Right renal pelvis (tissue), 4 donors: ENCODE data around the gene ZNF287. TPM values are rescaled to one million over a fixed set of nuclear protein-coding genes. Genes with fewer than 3 reads are reported as not detected.

Experiments used
- DNase-seq, 4 donors: peaks; one replicate each; pipeline ENCODE4 v3.0.0-alpha.2; 2013; ENCODE audit warnings: low read depth in 4 of 4, low spot score in 3 of 4, missing footprints in 1 of 4
- polyA plus RNA-seq, 4 donors: library from polyadenylated mRNA; unstranded; fragments of 120-200 nt; gene quantifications; one replicate each; pipeline ENCODE4 v1.2.1, GENCODE V29; 2013; ENCODE audit not compliant: insufficient read length in 4 of 4

The ZNF287 gene
- polyA plus RNA-seq, 4 donors = 10.2 to 13.2 (median 11.8) TPM

GRCh38 chr17:16517477-16517876 lies 51.5 kb downstream of the ZNF287 start:
- DNase-seq = no peak

- DNase-seq = peak in 2 of 4 donors; percentile 23 to 28
Measured at GRCh38 chr17:16516594-16517051, 52.4 kb downstream of the ZNF287 start.

GRCh38 chr17:16515933-16516332 lies 53.1 kb downstream of the ZNF287 start:
- no peak for DNase-seq

- no peak for DNase-seq
Measured at GRCh38 chr17:16513873-16514272, 55.1 kb downstream of the ZNF287 start.

GRCh38 chr17:16512011-16512410 lies 57.0 kb downstream of the ZNF287 start:
- DNase-seq = no peak

- no peak for DNase-seq
Measured at GRCh38 chr17:16511593-16511992, 57.4 kb downstream of the ZNF287 start.

- no peak for DNase-seq
Measured at GRCh38 chr17:16507918-16508533, 61.0 kb downstream of the ZNF287 start.

GRCh38 chr17:16506188-16506587 lies 62.8 kb downstream of the ZNF287 start:
- DNase-seq = no peak

GRCh38 chr17:16504984-16505383 lies 64.0 kb downstream of the ZNF287 start:
- no peak for DNase-seq

Other genes with a start within 250 kb of the ZNF287 start
- gene CENPV, start 215.7 kb downstream of the ZNF287 start, polyA plus RNA-seq = 10 to 100 TPM; 63.2 to 81.7 (median 76.4) TPM
- 1,000 to 10,000 TPM; 1,918 to 2,243 (median 2,152) TPM for gene UBB, start 188.1 kb downstream of the ZNF287 start, polyA plus RNA-seq
- gene TRPV2, start 153.6 kb downstream of the ZNF287 start, polyA plus RNA-seq = 1 to 10 TPM; 2.3 to 3.6 (median 3.4) TPM
- gene LRRC75A, start 77.0 kb downstream of the ZNF287 start, polyA plus RNA-seq = 1 to 10 TPM; 3.7 to 5.2 (median 4.5) TPM
- 10 to 100 TPM; 10.7 to 14.2 (median 13.8) TPM for gene ZNF624, start 84.6 kb upstream of the ZNF287 start, polyA plus RNA-seq
- gene CCDC144A, start 121.0 kb upstream of the ZNF287 start, polyA plus RNA-seq = 1 to 10 TPM in 2 of 4 donors, under 1 TPM in 2; 0.40 to 3.4 (median 0.83) TPM